ENCODE results near the gene ASCC1. TPM values are rescaled to one million over a fixed set of nuclear protein-coding genes. Genes with fewer than 3 reads are reported as not detected.

ASCC1 gene
- total and polyA plus RNA-seq, 2 donors (not counting 1 experiment from before 2014, with no cell fraction given): 17.9 to 28.1 TPM

DNA sequence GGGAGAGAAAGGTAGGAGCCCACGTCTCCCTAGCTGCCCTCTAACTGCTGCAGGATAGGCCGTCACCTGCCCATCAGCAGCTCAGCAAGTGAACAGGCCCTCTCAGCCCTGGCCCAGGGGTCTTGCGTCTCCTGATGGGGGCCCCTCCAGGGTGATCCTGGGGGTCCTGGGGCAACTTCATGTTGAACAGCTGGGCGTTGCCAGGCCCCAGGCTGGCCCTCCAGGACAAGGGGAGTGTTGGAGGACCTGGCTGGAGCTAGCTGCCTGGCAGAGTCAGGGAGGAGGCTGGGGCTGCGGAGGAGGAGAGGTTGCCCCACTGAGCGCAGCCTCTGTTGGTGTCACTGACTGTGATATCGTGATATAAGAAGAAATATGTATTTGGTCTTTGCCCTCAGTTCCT lies 162.4 kb downstream of the ASCC1 start:
- Mint-ChIP-seq H3K27ac (no peak overlapping the region), H3K4me1 (peaks cover 5% of the 10 kb centered on the region), H3K9me3 (ENCODE audit: insufficient read depth) (no peaks in the 10 kb centered on the region), H3K4me3 (no peak overlapping the region), H3K27me3 (no peaks in the 10 kb centered on the region)
- Histone ChIP-seq H3K9ac (ENCODE audit: low read length) (no peak overlapping the region), H3K9me3 (ENCODE audit: control extremely low read depth in 1 of 3, control insufficient read depth in 2 of 3, insufficient read depth in 1 of 3, low read length in 2 of 3) (peaks cover 0 to 7% (median 3%) of the 10 kb centered on the region in 3 donors), H3K4me2 (replicated peaks; ENCODE audit: low read depth, low read length, poor library complexity, severe bottlenecking) (no peak overlapping the region), H3K27ac (ENCODE audit: low read length in 2 of 2) (no peak overlapping the region), H4K20me1 (ENCODE audit: control insufficient read depth, insufficient read depth, low read length, poor library complexity, severe bottlenecking) (no peaks in the 10 kb centered on the region), H2AFZ (ENCODE audit: insufficient read depth, low read depth, low read length, poor library complexity, severe bottlenecking) (no peak overlapping the region), H3K36me3 (replicated peaks in 1 of 2; ENCODE audit: control extremely low read depth in 1 of 2, control insufficient read depth in 1 of 2, extremely low read depth in 1 of 2, insufficient read depth in 2 of 2, low read length in 1 of 2) (no peaks in the 10 kb centered on the region), H3K27me3 (replicated peaks in 1 of 4; ENCODE audit: control extremely low read depth in 1 of 4, control insufficient read depth in 3 of 4, insufficient read depth in 4 of 4, low read length in 3 of 4) (no peaks in the 10 kb centered on the region), H3K4me1 (ENCODE audit: control insufficient read depth in 2 of 2, insufficient read depth in 2 of 2, low read length in 2 of 2) (peaks cover 0 to 11% of the 10 kb centered on the region in 2 donors), H3K4me3 (ENCODE audit: control extremely low read depth in 1 of 5, extremely low read depth in 1 of 5, insufficient read depth in 1 of 5, low read depth in 2 of 5, low read length in 4 of 5) (no peak overlapping the region), H3K79me2 (ENCODE audit: control insufficient read depth, insufficient read depth, low read length) (no peaks in the 10 kb centered on the region)
- TF ChIP-seq, protein P1, sequence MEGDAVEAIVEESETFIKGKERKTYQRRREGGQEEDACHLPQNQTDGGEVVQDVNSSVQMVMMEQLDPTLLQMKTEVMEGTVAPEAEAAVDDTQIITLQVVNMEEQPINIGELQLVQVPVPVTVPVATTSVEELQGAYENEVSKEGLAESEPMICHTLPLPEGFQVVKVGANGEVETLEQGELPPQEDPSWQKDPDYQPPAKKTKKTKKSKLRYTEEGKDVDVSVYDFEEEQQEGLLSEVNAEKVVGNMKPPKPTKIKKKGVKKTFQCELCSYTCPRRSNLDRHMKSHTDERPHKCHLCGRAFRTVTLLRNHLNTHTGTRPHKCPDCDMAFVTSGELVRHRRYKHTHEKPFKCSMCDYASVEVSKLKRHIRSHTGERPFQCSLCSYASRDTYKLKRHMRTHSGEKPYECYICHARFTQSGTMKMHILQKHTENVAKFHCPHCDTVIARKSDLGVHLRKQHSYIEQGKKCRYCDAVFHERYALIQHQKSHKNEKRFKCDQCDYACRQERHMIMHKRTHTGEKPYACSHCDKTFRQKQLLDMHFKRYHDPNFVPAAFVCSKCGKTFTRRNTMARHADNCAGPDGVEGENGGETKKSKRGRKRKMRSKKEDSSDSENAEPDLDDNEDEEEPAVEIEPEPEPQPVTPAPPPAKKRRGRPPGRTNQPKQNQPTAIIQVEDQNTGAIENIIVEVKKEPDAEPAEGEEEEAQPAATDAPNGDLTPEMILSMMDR (IDR thresholded peaks at IDR 0.05): no peak
- no peak for TF ChIP-seq EZH2 (IDR thresholded peaks at IDR 0.05; ENCODE audit: borderline replicate concordance, insufficient read depth, low read depth, low read length, poor library complexity, severe bottlenecking)
- DNase-seq: no peak
- ChIA-PET CTCF (interaction anchor here (0.7 to 1.6 kb wide), 2 partner anchors 157 to 284 kb away, joined by 3 to 5 read pairs; no protein-coding TSS in a partner anchor), POLR2A (interaction anchor here (0.6 kb wide), 1 partner anchor 34 kb away, joined by 8 read pairs; the partner anchor contains the start of gene SPOCK2)
- ATAC-seq (ENCODE audit: low read depth): no peak
- WGBS (ENCODE audit: insufficient coverage): 91% methylated on average over 7 of the region's 7 CpGs
- intact Hi-C loops (cut with micrococcal nuclease): no loop called here

DNA sequence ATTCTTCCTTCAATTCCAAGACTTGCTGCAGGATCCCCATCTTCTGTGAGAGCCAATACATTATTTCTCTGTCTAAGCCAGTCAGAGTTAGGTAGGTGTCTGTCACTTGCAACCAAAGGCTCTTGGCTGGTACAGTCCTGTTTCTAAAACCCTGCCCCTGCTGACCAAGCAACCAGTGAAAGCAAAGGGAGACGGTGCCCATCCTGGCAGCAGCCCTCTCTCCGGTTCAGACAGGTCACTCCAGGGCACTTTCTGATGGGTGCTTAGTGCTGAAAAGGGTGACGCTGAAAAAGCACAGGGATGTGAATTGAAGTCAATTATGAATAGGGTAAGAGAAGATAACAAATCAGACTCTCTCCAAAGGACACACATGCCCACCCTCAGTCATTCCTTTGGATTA lies 165.2 kb downstream of the ASCC1 start:
- POLR2A ChIA-PET: no interaction called here
- H3K4me1 Mint-ChIP-seq: peaks cover 5% of the 10 kb centered on the region
- no peak overlapping the region for H3K27ac ChIP-seq (ENCODE audit: low read length in 2 of 2)
- no peak overlapping the region for H2AFZ ChIP-seq (ENCODE audit: insufficient read depth, low read depth, low read length, poor library complexity, severe bottlenecking)
- H3K27ac Mint-ChIP-seq: no peak overlapping the region
- H4K20me1 ChIP-seq (ENCODE audit: control insufficient read depth, insufficient read depth, low read length, poor library complexity, severe bottlenecking): no peaks in the 10 kb centered on the region
- peaks cover 0 to 9% (median 3%) of the 10 kb centered on the region in 3 donors for H3K9me3 ChIP-seq (ENCODE audit: control extremely low read depth in 1 of 3, control insufficient read depth in 2 of 3, insufficient read depth in 1 of 3, low read length in 2 of 3)
- no peak for DNase-seq
- no peak for ATAC-seq (ENCODE audit: low read depth)
- peaks cover 0 to 11% of the 10 kb centered on the region in 2 donors for H3K4me1 ChIP-seq (ENCODE audit: control insufficient read depth in 2 of 2, insufficient read depth in 2 of 2, low read length in 2 of 2)
- no peaks in the 10 kb centered on the region for H3K79me2 ChIP-seq (ENCODE audit: control insufficient read depth, insufficient read depth, low read length)
- no peak overlapping the region for H3K4me3 Mint-ChIP-seq
- CTCF ChIA-PET: interaction anchor here (3.3 to 5.4 kb wide), 4 partner anchors 9 to 291 kb away, joined by 26 to 58 read pairs (median 56); no protein-coding TSS in a partner anchor
- H3K36me3 ChIP-seq (replicated peaks in 1 of 2; ENCODE audit: control extremely low read depth in 1 of 2, control insufficient read depth in 1 of 2, extremely low read depth in 1 of 2, insufficient read depth in 2 of 2, low read length in 1 of 2): no peaks in the 10 kb centered on the region
- no peak for TF ChIP-seq EZH2 (IDR thresholded peaks at IDR 0.05; ENCODE audit: borderline replicate concordance, insufficient read depth, low read depth, low read length, poor library complexity, severe bottlenecking)
- TF ChIP-seq, protein P1 (IDR thresholded peaks at IDR 0.05): no peak
- intact Hi-C loops (cut with micrococcal nuclease): no loop called here
- H3K4me2 ChIP-seq (replicated peaks; ENCODE audit: low read depth, low read length, poor library complexity, severe bottlenecking): no peak overlapping the region
- no peak overlapping the region for H3K4me3 ChIP-seq (ENCODE audit: control extremely low read depth in 1 of 5, extremely low read depth in 1 of 5, insufficient read depth in 1 of 5, low read depth in 2 of 5, low read length in 4 of 5)
- no peaks in the 10 kb centered on the region for H3K9me3 Mint-ChIP-seq (ENCODE audit: insufficient read depth)
- WGBS (ENCODE audit: insufficient coverage): no CpG with 5 or more reads among the region's 3 CpGs
- H3K9ac ChIP-seq (ENCODE audit: low read length): no peak overlapping the region
- no peaks in the 10 kb centered on the region for H3K27me3 Mint-ChIP-seq
- H3K27me3 ChIP-seq (replicated peaks in 1 of 4; ENCODE audit: control extremely low read depth in 1 of 4, control insufficient read depth in 3 of 4, insufficient read depth in 4 of 4, low read length in 3 of 4): no peaks in the 10 kb centered on the region
